HepG2 (cell line): ENCODE results near the gene SGK1. TPM values are rescaled to one million over a fixed set of nuclear protein-coding genes. Genes with fewer than 3 reads are reported as not detected.

Experiments
- ATF7-NPFF ChIP-seq: sonication (generic); formaldehyde crosslinking; IDR thresholded peaks from 2 replicates; pipeline ENCODE4 v1.8.1; 2023; ENCODE audit warnings: mild to moderate bottlenecking, low read depth, missing genetic modification reagents, moderate library complexity
- CBX5 ChIP-seq: sonication (generic); formaldehyde crosslinking; IDR thresholded peaks from 2 replicates; pipeline ENCODE4 v1.4.0; 2020; ENCODE audit warnings: missing genetic modification reagents, borderline replicate concordance
- DPF2 ChIP-seq: sonication (generic); formaldehyde crosslinking; IDR thresholded peaks from 2 replicates; pipeline ENCODE4 v1.4.0; 2020; ENCODE audit warnings: mild to moderate bottlenecking, low read depth, missing genetic modification reagents, borderline replicate concordance
- ETV5 ChIP-seq: IDR thresholded peaks from 2 replicates; pipeline ENCODE4 v1.6.1; 2018; ENCODE audit warnings: missing biosample characterization, missing genetic modification reagents, inconsistent platforms, borderline replicate concordance
- GATAD2A ChIP-seq: IDR thresholded peaks from 2 replicates; pipeline ENCODE4 v1.6.1; 2016
- MAFG ChIP-seq: sonication (generic); formaldehyde crosslinking; IDR thresholded peaks from 2 replicates; pipeline ENCODE4 v1.5.1; 2020; ENCODE audit warnings: mild to moderate bottlenecking, missing genetic modification reagents
- NCOA1 ChIP-seq: sonication (generic); formaldehyde crosslinking; IDR thresholded peaks from 2 replicates; pipeline ENCODE4 v1.9.0; 2021; ENCODE audit warnings: missing genetic modification reagents
- NR3C1 ChIP-seq: sonication (generic); formaldehyde crosslinking; IDR thresholded peaks from 2 replicates; pipeline ENCODE4 v1.4.0; 2020; ENCODE audit warnings: missing genetic modification reagents
- PAX8 ChIP-seq: sonication (generic); formaldehyde crosslinking; IDR thresholded peaks from 2 replicates; pipeline ENCODE4 v1.8.0; 2022; ENCODE audit warnings: mild to moderate bottlenecking, missing genetic modification reagents, borderline replicate concordance
- PITX1 ChIP-seq: sonication (generic); formaldehyde crosslinking; IDR thresholded peaks from 2 replicates; pipeline ENCODE4 v1.5.1; 2020; ENCODE audit warnings: mild to moderate bottlenecking, missing genetic modification reagents
- SCMH1 ChIP-seq: sonication (generic); formaldehyde crosslinking; IDR thresholded peaks from 2 replicates; pipeline ENCODE4 v1.9.0; 2021; ENCODE audit warnings: missing genetic modification reagents, mild to moderate bottlenecking, borderline replicate concordance
- SNAPC5 ChIP-seq: sonication (generic); formaldehyde crosslinking; IDR thresholded peaks from 2 replicates; pipeline ENCODE4 v1.8.1; 2023; ENCODE audit warnings: mild to moderate bottlenecking, missing genetic modification reagents, borderline replicate concordance
- SOX5 ChIP-seq: IDR thresholded peaks from 2 replicates; pipeline ENCODE4 v1.6.1; 2016; ENCODE audit warnings: borderline replicate concordance
- SRF ChIP-seq: IDR thresholded peaks from 2 replicates; pipeline ENCODE4 v1.6.1; 2011; ENCODE audit warnings: mild to moderate bottlenecking, low read depth, low read length, moderate library complexity
- TCF7 ChIP-seq: sonication (generic); IDR thresholded peaks from 2 replicates; pipeline ENCODE4 v1.6.1; 2016; ENCODE audit warnings: antibody characterized with exemption, low read depth
- TCF7L2 ChIP-seq: IDR thresholded peaks from 2 replicates; pipeline ENCODE4 v1.6.1; 2011; ENCODE audit warnings: mild to moderate bottlenecking, low read depth, low read length, moderate library complexity
- TEAD3 ChIP-seq: optimal IDR thresholded peaks from 2 replicates; pipeline ENCODE3; 2016; ENCODE audit warnings: borderline replicate concordance
- TERF1 ChIP-seq: sonication (generic); formaldehyde crosslinking; IDR thresholded peaks from 2 replicates; pipeline ENCODE4 v1.8.0; 2022; ENCODE audit warnings: mild to moderate bottlenecking, missing genetic modification reagents, moderate library complexity
- ZBTB7A ChIP-seq: sonication (generic); formaldehyde crosslinking; IDR thresholded peaks from 2 replicates; pipeline ENCODE4 v1.8.0; 2022; ENCODE audit warnings: mild to moderate bottlenecking, missing genetic modification reagents
- ZNF253 ChIP-seq: sonication (generic); formaldehyde crosslinking; IDR thresholded peaks from 2 replicates; pipeline ENCODE4 v1.8.0; 2022; ENCODE audit warnings: mild to moderate bottlenecking, missing genetic modification reagents, borderline replicate concordance
- ZNF263 ChIP-seq: sonication (generic); formaldehyde crosslinking; IDR thresholded peaks from 2 replicates; pipeline ENCODE4 v1.4.0; 2020; ENCODE audit warnings: missing genetic modification reagents
- ZNF354B ChIP-seq: sonication (generic); formaldehyde crosslinking; IDR thresholded peaks from 2 replicates; pipeline ENCODE4 v1.8.0; 2022; ENCODE audit warnings: mild to moderate bottlenecking, missing genetic modification reagents
- ZNF670 ChIP-seq: sonication (generic); formaldehyde crosslinking; IDR thresholded peaks from 2 replicates; pipeline ENCODE4 v1.8.0; 2022; ENCODE audit warnings: mild to moderate bottlenecking, missing genetic modification reagents, borderline replicate concordance
- ZNF883 ChIP-seq: sonication (generic); formaldehyde crosslinking; IDR thresholded peaks from 2 replicates; pipeline ENCODE4 v1.5.1; 2020; ENCODE audit warnings: mild to moderate bottlenecking, missing genetic modification reagents; ENCODE audit errors: not compliant biosample characterization
- polyA plus RNA-seq, 8 experiments: library from polyadenylated mRNA; depleted of rRNA in 3 of 8; stranded (reverse) in 7 of 8; unstranded in 1 of 8; fragments of >200 nt; fragmentation: Illumina TruSeq in 4 of 8; extraction: Trizol in 4 of 8; gene quantifications; 2 replicates each; pipeline versions ENCODE4 v1.2.1 to v1.2.3, GENCODE V29; 2011 to 2016; ENCODE audit warnings: low read depth in 4 of 8, missing spikeins in 1 of 8, mixed read lengths in 1 of 8; ENCODE audit not compliant: insufficient read depth in 1 of 8
- total RNA-seq, 5 experiments: library from RNA; depleted of rRNA; stranded (reverse); fragments of >200 nt; fragmentation: Illumina TruSeq; extraction: Trizol; gene quantifications; 2 replicates each; pipeline ENCODE4 v1.2.3, GENCODE V29; 2016; ENCODE audit warnings: low read depth in 1 of 5
- TF ChIP-seq, protein P1 (sequence below): sonication (generic); formaldehyde crosslinking; IDR thresholded peaks from 2 replicates; pipeline ENCODE4 v1.5.0; 2020; ENCODE audit warnings: missing genetic modification reagents
- TF ChIP-seq, protein P2 (sequence below): sonication (generic); formaldehyde crosslinking; IDR thresholded peaks from 2 replicates; pipeline ENCODE4 v1.5.0; 2020; ENCODE audit warnings: missing genetic modification reagents
- TF ChIP-seq, protein P3 (sequence below): IDR thresholded peaks from 2 replicates; pipeline ENCODE4 v1.6.1; 2016; ENCODE audit warnings: low read depth, borderline replicate concordance

SGK1 gene
- total and polyA plus RNA-seq, 2 of the 13 experiments (the other 11 are each of a cell fraction or from before 2014, with no cell fraction given) = 56.1 to 56.2 TPM

GRCh38 chr6:134175532-134176263, 142.2 kb downstream of the SGK1 start (continued):
- TF ChIP-seq, protein P1, sequence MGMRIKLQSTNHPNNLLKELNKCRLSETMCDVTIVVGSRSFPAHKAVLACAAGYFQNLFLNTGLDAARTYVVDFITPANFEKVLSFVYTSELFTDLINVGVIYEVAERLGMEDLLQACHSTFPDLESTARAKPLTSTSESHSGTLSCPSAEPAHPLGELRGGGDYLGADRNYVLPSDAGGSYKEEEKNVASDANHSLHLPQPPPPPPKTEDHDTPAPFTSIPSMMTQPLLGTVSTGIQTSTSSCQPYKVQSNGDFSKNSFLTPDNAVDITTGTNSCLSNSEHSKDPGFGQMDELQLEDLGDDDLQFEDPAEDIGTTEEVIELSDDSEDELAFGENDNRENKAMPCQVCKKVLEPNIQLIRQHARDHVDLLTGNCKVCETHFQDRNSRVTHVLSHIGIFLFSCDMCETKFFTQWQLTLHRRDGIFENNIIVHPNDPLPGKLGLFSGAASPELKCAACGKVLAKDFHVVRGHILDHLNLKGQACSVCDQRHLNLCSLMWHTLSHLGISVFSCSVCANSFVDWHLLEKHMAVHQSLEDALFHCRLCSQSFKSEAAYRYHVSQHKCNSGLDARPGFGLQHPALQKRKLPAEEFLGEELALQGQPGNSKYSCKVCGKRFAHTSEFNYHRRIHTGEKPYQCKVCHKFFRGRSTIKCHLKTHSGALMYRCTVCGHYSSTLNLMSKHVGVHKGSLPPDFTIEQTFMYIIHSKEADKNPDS (CRISPR knock-in tag) = no peak
- TF ChIP-seq ZNF263 (CRISPR knock-in tag) (0 out of 2 replicates have a peak, but pooled peaks have one; percentile 25), DPF2 (no peak), PITX1 (CRISPR knock-in tag) (no peak), SCMH1 (CRISPR knock-in tag) (no peak), TERF1 (no peak), TEAD3 (CRISPR knock-in tag) (peak; percentile 3), ZNF354B (CRISPR knock-in tag) (no peak), SOX5 (no peak), SNAPC5 (CRISPR knock-in tag) (no peak), GATAD2A (CRISPR knock-in tag) (peak; percentile 28; the same call in 1 of the 2 replicates), NCOA1 (CRISPR knock-in tag) (peak; percentile 84; the same call in 1 of the 2 replicates), ZBTB7A (0 out of 2 replicates have a peak, but pooled peaks have one; percentile 3), NR3C1 (CRISPR knock-in tag) (no peak), CBX5 (CRISPR knock-in tag) (0 out of 2 replicates have a peak, but pooled peaks have one; percentile 5), TCF7 (peak; percentile 48; the same call in 1 of the 2 replicates), ETV5 (CRISPR knock-in tag) (peak; percentile 15; the same call in 1 of the 2 replicates), SRF (peak; percentile 75; the same call in 1 of the 2 replicates), ZNF253 (CRISPR knock-in tag) (no peak), ATF7-NPFF (no peak; the same call in 1 of the 2 replicates), ZNF883 (CRISPR knock-in tag) (peak; percentile 52), ZNF670 (CRISPR knock-in tag) (no peak), PAX8 (CRISPR knock-in tag) (no peak), MAFG (CRISPR knock-in tag) (no peak), TCF7L2 (no peak)
- TF ChIP-seq, protein P2, sequence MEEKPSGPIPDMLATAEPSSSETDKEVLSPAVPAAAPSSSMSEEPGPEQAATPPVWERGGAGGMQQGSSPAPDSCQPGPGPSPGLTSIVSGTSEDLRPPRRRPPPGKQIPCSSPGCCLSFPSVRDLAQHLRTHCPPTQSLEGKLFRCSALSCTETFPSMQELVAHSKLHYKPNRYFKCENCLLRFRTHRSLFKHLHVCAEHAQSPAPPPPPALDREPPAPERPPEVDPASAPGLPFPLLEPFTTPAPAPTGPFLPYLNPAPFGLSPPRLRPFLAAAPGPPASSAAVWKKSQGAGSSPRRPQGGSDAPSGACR = 0 out of 2 replicates have a peak, but pooled peaks have one; percentile 19
- TF ChIP-seq, protein P3, sequence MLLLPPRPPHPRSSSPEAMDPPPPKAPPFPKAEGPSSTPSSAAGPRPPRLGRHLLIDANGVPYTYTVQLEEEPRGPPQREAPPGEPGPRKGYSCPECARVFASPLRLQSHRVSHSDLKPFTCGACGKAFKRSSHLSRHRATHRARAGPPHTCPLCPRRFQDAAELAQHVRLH (CRISPR knock-in tag) = no peak
